ENCODE measurements around the gene PBX3.

PBX3 gene

DNA sequence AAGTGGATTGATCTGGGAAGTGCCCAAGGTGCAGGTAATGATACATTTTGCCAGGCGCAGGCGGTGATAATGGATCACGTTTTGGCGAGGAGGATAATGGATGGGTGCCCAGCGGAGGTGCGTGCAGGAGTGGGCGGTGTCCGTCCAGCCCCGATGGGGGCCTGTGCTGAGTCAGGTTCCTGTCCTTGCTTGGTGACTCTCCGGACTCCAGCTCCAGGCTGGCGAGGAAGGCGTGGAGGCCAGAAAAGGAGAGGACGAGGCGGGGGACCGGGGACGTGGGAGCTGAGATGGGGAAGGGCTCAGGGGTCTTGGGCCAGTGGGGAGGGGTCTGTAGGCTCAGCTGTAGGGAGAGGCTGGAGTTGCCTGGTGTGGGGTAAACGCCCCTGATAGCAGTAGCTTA lies 268.3 kb downstream of the PBX3 start:
- no peak for DNase-seq (ENCODE audit: insufficient read length)
- TF ChIP-seq TAF1 (IDR thresholded peaks at IDR 0.05; ENCODE audit: borderline replicate concordance, low read depth, low read length) (no peak), POLR2A (IDR thresholded peaks at IDR 0.05; ENCODE audit: low read depth, low read length) (no peak), POLR2AphosphoS5 (IDR thresholded peaks at IDR 0.05; ENCODE audit: low read depth, low read length) (no peak)
- FAIRE-seq, result no peak

DNA sequence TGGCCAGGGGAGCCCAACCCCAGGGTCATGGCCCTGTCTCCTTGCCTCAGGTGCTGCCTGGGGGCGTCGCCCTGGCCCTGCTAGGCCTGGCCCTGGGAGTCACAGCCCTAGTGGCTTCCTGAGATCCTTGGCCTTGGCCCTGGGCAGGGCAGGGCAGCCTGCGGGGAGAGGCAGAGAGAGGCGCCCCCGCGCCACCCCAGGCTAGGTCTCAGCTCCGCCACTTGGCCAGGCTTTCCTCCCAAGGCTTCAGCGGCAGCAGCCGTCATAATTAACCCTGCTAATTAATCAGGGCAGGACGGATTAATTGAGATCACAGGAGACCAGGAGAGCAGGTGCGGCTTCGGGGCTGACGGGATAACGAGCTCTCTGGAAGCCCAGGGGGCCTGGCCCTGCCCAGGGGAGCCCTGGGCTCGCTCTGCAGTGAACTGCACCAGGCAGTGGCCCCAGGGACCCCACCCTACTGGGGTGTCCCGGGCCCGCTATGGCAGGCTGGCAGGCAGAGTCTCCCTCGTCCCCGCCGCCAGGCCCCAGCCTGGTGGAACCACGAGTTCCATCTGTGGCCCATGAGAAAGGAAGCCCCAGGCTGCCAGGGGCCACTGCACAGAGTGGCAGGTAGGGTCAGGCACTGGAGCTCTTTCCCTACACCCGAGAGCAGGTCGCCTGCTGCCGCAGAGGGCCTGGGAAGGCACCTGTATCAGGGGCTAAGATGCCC lies 269.6 kb downstream of the PBX3 start:
- no peak for DNase-seq (ENCODE audit: insufficient read length)
- TF ChIP-seq POLR2A (IDR thresholded peaks at IDR 0.05; ENCODE audit: low read depth, low read length) (no peak), POLR2AphosphoS5 (IDR thresholded peaks at IDR 0.05; ENCODE audit: low read depth, low read length) (no peak), TAF1 (IDR thresholded peaks at IDR 0.05; ENCODE audit: borderline replicate concordance, low read depth, low read length) (no peak)
- FAIRE-seq, result no peak
